Gastrocnemius medialis (tissue), 4 donors: ENCODE results near the gene PAQR7.

Experiments
- POLR2A ChIP-seq, 2 donors: fragments of 450-650 bp; IDR thresholded peaks; one replicate each; pipeline ENCODE4 v1.6.1; 2017; ENCODE audit warnings: antibody characterized with exemption in 2 of 2, mild to moderate bottlenecking in 2 of 2, moderate library complexity in 2 of 2
- TF ChIP-seq, protein P1 (sequence below), 5 experiments: fragments of 450-650 bp in 3 of 5; fragments of 200-600 bp in 2 of 5; sonication (generic) in 2 of 5; IDR thresholded peaks in 4 of 5; conservative IDR thresholded peaks in 1 of 5; 1 replicate in 4 of 5; 2 replicates in 1 of 5; pipeline ENCODE4 v1.5.1; 2016 to 2019; ENCODE audit warnings: antibody characterized with exemption in 5 of 5, mild to moderate bottlenecking in 3 of 5, moderate library complexity in 3 of 5

GRCh38 chr1:25907601-25908000 is 32.1 kb upstream of the PAQR7 start:
- TF ChIP-seq POLR2A (IDR thresholded peaks at IDR 0.05), result no peak
- TF ChIP-seq, protein P1, sequence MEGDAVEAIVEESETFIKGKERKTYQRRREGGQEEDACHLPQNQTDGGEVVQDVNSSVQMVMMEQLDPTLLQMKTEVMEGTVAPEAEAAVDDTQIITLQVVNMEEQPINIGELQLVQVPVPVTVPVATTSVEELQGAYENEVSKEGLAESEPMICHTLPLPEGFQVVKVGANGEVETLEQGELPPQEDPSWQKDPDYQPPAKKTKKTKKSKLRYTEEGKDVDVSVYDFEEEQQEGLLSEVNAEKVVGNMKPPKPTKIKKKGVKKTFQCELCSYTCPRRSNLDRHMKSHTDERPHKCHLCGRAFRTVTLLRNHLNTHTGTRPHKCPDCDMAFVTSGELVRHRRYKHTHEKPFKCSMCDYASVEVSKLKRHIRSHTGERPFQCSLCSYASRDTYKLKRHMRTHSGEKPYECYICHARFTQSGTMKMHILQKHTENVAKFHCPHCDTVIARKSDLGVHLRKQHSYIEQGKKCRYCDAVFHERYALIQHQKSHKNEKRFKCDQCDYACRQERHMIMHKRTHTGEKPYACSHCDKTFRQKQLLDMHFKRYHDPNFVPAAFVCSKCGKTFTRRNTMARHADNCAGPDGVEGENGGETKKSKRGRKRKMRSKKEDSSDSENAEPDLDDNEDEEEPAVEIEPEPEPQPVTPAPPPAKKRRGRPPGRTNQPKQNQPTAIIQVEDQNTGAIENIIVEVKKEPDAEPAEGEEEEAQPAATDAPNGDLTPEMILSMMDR (IDR thresholded peaks at IDR 0.05 in 4 of 5, conservative IDR thresholded peaks at IDR 0.05 in 1 of 5), result no peak
